H1 (cell line): ENCODE results near the gene ZNF526. TPM values are rescaled to one million over a fixed set of nuclear protein-coding genes. Genes with fewer than 3 reads are reported as not detected.

Experiments
- CTCF ChIA-PET: fragments of 300-600 bp; sonication (Branson Sonifier 250); formaldehyde crosslinking; loops from one replicate; lab custom pipeline; 2021; ENCODE audit not compliant: partially characterized antibody; lab: Charles Lee
- POLR2A ChIA-PET: fragments of 300-600 bp; sonication (Branson Sonifier 250); formaldehyde crosslinking; loops from one replicate; lab custom pipeline; 2021; ENCODE audit warnings: inconsistent platforms; ENCODE audit not compliant: partially characterized antibody; lab: Charles Lee
- DNase-seq, 2 experiments: peaks; one replicate each; pipeline versions ENCODE4 v3.0.0 to v3.0.0-alpha.2; 2010 to 2022; ENCODE audit warnings: low spot score in 2 of 2, low read depth in 1 of 2, mixed read lengths in 1 of 2
- FAIRE-seq: peaks from 2 replicates; lab custom pipeline; 2011; peaks lifted over from hg19 to GRCh38; lab: Jason Lieb, UNC
- H2AFZ ChIP-seq: 2 replicates; pipeline ENCODE4 v1.8.1; 2012; ENCODE audit warnings: low read length, inconsistent platforms
- H2AK5ac ChIP-seq: 2 replicates; pipeline ENCODE4 v1.6.1; 2013; ENCODE audit warnings: low read depth, low read length
- H2BK120ac ChIP-seq: replicated peaks from 2 replicates; pipeline ENCODE3; 2013; ENCODE audit warnings: low read depth, low read length, inconsistent platforms
- H2BK12ac ChIP-seq: 2 replicates; pipeline ENCODE4 v1.6.1; 2013; ENCODE audit warnings: low read depth, low read length
- H2BK15ac ChIP-seq: 2 replicates; pipeline ENCODE4 v1.6.1; 2013; ENCODE audit warnings: low read length
- H2BK20ac ChIP-seq: 2 replicates; pipeline ENCODE4 v1.6.1; 2013; ENCODE audit warnings: low read length
- H2BK5ac ChIP-seq: 2 replicates; pipeline ENCODE4 v1.6.1; 2013; ENCODE audit warnings: low read depth, low read length
- H3K14ac ChIP-seq: 2 replicates; pipeline ENCODE4 v1.6.1; 2013; ENCODE audit warnings: inconsistent platforms; ENCODE audit not compliant: insufficient read length
- H3K18ac ChIP-seq: 2 replicates; pipeline ENCODE4 v1.6.1; 2013; ENCODE audit warnings: low read length; ENCODE audit errors: extremely low read depth
- H3K23ac ChIP-seq: 2 replicates; pipeline ENCODE4 v1.6.1; 2013; ENCODE audit warnings: inconsistent platforms; ENCODE audit not compliant: insufficient read length
- H3K23me2 ChIP-seq: 2 replicates; pipeline ENCODE4 v1.6.1; 2013; ENCODE audit warnings: low read depth, low read length
- H3K27ac ChIP-seq: 2 replicates; pipeline ENCODE4 v1.6.1; 2011; ENCODE audit warnings: low read depth, low read length, inconsistent platforms
- H3K27me3 ChIP-seq, 4 experiments: replicated peaks in 1 of 4; 1 replicate in 1 of 4; 2 replicates in 3 of 4; pipeline versions ENCODE4 v1.6.1 to v1.8.1; 2011 to 2013; ENCODE audit warnings: low read length in 3 of 4, mild to moderate bottlenecking in 3 of 4, inconsistent platforms in 2 of 4, mixed read lengths in 2 of 4, moderate library complexity in 1 of 4; ENCODE audit not compliant: control insufficient read depth in 3 of 4, insufficient read depth in 3 of 4; ENCODE audit errors: extremely low read depth in 1 of 4
- H3K36me3 ChIP-seq, 4 experiments: 2 replicates each; pipeline versions ENCODE4 v1.6.1 to v1.8.1; 2011 to 2013; ENCODE audit warnings: mild to moderate bottlenecking in 4 of 4, low read length in 3 of 4, moderate library complexity in 2 of 4, control low read depth in 1 of 4, inconsistent platforms in 1 of 4; ENCODE audit not compliant: insufficient read depth in 4 of 4, control insufficient read depth in 2 of 4
- H3K4ac ChIP-seq: replicated peaks from 2 replicates; pipeline ENCODE3; 2013; ENCODE audit warnings: low read length, low read depth, mixed read lengths, inconsistent platforms; ENCODE audit not compliant: insufficient read length
- H3K4me1 ChIP-seq, 4 experiments: replicated peaks in 1 of 4; 1 replicate in 1 of 4; 2 replicates in 3 of 4; pipeline versions ENCODE4 v1.6.1 to v1.8.1; 2011 to 2013; ENCODE audit warnings: low read length in 3 of 4, inconsistent platforms in 2 of 4, mixed read lengths in 1 of 4; ENCODE audit not compliant: insufficient read depth in 4 of 4, control insufficient read depth in 3 of 4
- H3K4me2 ChIP-seq, 2 experiments: 2 replicates each; pipeline versions ENCODE4 v1.6.1 to v1.8.1; 2011 to 2013; ENCODE audit warnings: low read depth in 2 of 2, low read length in 2 of 2, control low read depth in 1 of 2, inconsistent platforms in 1 of 2, mild to moderate bottlenecking in 1 of 2; ENCODE audit not compliant: insufficient read depth in 1 of 2
- H3K4me3 ChIP-seq, 4 experiments: fragments of 200-600, 300-600 bp in 1 of 4; sonication (generic), shearing (Covaris generic), sonication (Bioruptor Twin) in 1 of 4; 2 replicates each; pipeline versions ENCODE4 v1.5.1 to v1.8.1; 2011 to 2016; ENCODE audit warnings: low read length in 4 of 4, low read depth in 3 of 4, control low read depth in 2 of 4, inconsistent platforms in 2 of 4, mild to moderate bottlenecking in 2 of 4, mixed read lengths in 1 of 4, moderate library complexity in 1 of 4; ENCODE audit not compliant: insufficient read depth in 2 of 4; ENCODE audit errors: extremely low read depth in 1 of 4
- H3K56ac ChIP-seq: replicated peaks from 2 replicates; pipeline ENCODE3; 2013; ENCODE audit warnings: low read depth, mild to moderate bottlenecking, mixed read lengths, low read length, inconsistent platforms; ENCODE audit not compliant: insufficient read length
- H3K79me1 ChIP-seq: 2 replicates; pipeline ENCODE4 v1.6.1; 2013; ENCODE audit warnings: low read depth, low read length, control low read depth
- H3K79me2 ChIP-seq, 2 experiments: 2 replicates each; pipeline versions ENCODE4 v1.6.1 to v1.8.1; 2012 to 2013; ENCODE audit warnings: low read length in 2 of 2, mild to moderate bottlenecking in 2 of 2, inconsistent platforms in 1 of 2; ENCODE audit not compliant: insufficient read depth in 2 of 2, control insufficient read depth in 1 of 2
- H3K9ac ChIP-seq, 4 experiments: replicated peaks in 1 of 4; 1 replicate in 1 of 4; 2 replicates in 3 of 4; pipeline versions ENCODE4 v1.6.1 to v1.8.1; 2011 to 2013; ENCODE audit warnings: low read depth in 3 of 4, low read length in 3 of 4, control low read depth in 2 of 4, mild to moderate bottlenecking in 2 of 4, moderate library complexity in 2 of 4, inconsistent platforms in 1 of 4; ENCODE audit errors: extremely low read depth in 1 of 4
- H3K9me3 ChIP-seq, 2 experiments: 2 replicates each; pipeline versions ENCODE4 v1.6.1 to v1.8.1; 2012 to 2013; ENCODE audit warnings: mild to moderate bottlenecking in 2 of 2, moderate library complexity in 2 of 2, control low read depth in 1 of 2, inconsistent platforms in 1 of 2, low read depth in 1 of 2, low read length in 1 of 2, mixed read lengths in 1 of 2; ENCODE audit not compliant: insufficient read depth in 2 of 2
- H4K20me1 ChIP-seq, 2 experiments: replicated peaks in 1 of 2; 2 replicates each; pipeline versions ENCODE3 to v1.8.1; 2011 to 2013; ENCODE audit warnings: inconsistent platforms in 2 of 2, low read length in 2 of 2, mild to moderate bottlenecking in 1 of 2; ENCODE audit not compliant: insufficient read depth in 2 of 2, control insufficient read depth in 1 of 2
- H4K5ac ChIP-seq: 2 replicates; pipeline ENCODE4 v1.6.1; 2013; ENCODE audit warnings: low read length, low read depth, mixed read lengths, inconsistent platforms; ENCODE audit not compliant: insufficient read length
- H4K8ac ChIP-seq: 2 replicates; pipeline ENCODE4 v1.8.0; 2013; ENCODE audit warnings: mild to moderate bottlenecking, moderate library complexity, low read length, inconsistent platforms; ENCODE audit not compliant: insufficient read depth; ENCODE audit errors: extremely low read depth
- H4K91ac ChIP-seq: replicated peaks from 2 replicates; pipeline ENCODE3; 2013; ENCODE audit warnings: low read length, mixed read lengths, inconsistent platforms; ENCODE audit not compliant: insufficient read length
- KDM5A ChIP-seq: fragments of 200-600 bp; IDR thresholded peaks from 2 replicates; pipeline ENCODE4 v1.7.1; 2012; ENCODE audit warnings: mild to moderate bottlenecking, low read length, inconsistent platforms, mixed read lengths
- POLR2A ChIP-seq, 2 experiments: IDR thresholded peaks; 1 replicate in 1 of 2; 2 replicates in 1 of 2; pipeline ENCODE4 v1.6.1; 2011; ENCODE audit warnings: low read depth in 2 of 2, low read length in 2 of 2, mild to moderate bottlenecking in 2 of 2; ENCODE audit errors: control extremely low read depth in 1 of 2
- TEAD4 ChIP-seq: IDR thresholded peaks from 2 replicates; pipeline ENCODE4 v1.6.1; 2012; ENCODE audit warnings: low read depth, low read length, inconsistent platforms, mixed read lengths
- WGBS, 2 experiments: shearing (Covaris generic) in 1 of 2; methylation state at CpG; one replicate each; pipeline versions ENCODE4 v1.1.6 to v1.1.7; 2013 to 2015; ENCODE audit warnings: low lambda C conversion rate in 2 of 2, mixed read lengths in 2 of 2, inconsistent platforms in 1 of 2, low coverage in 1 of 2, missing lambda C conversion rate in 1 of 2; ENCODE audit not compliant: insufficient replicate concordance in 2 of 2, insufficient coverage in 1 of 2, insufficient read length in 1 of 2; ENCODE audit errors: extremely low coverage in 1 of 2, missing lambda C conversion rate in 1 of 2; 5-methylcytosine and 5-hydroxymethylcytosine counted together
- polyA plus RNA-seq, 7 experiments: library from polyadenylated mRNA; depleted of rRNA in 3 of 7; stranded (reverse) in 5 of 7; unstranded in 2 of 7; fragments of >200 nt in 5 of 7; fragments of 200-250 nt in 2 of 7; gene quantifications; 1 replicate in 5 of 7; 2 replicates in 1 of 7; 4 replicates in 1 of 7; pipeline versions ENCODE4 v1.2.1 to v1.2.3, GENCODE V29; 2011 to 2013; ENCODE audit warnings: missing spikeins in 2 of 7, mixed read lengths in 2 of 7
- total RNA-seq: library from RNA; stranded (reverse); fragmentation: NEBNext Ultra II Directional; extraction: Animal tissue kit (Norgen Biotek cat#: 25700); gene quantifications from 2 replicates; pipeline ENCODE4 v1.2.1, GENCODE V29; 2021

Gene ZNF526
- total and polyA plus RNA-seq, 2 of the 8 experiments (the other 6 are each of a cell fraction or from before 2014, with no cell fraction given), result 8.4 to 14.1 TPM

- H3K4me2 ChIP-seq, result peak overlapping the region; percentile 72 to 91
- no peak for DNase-seq
- H3K4ac ChIP-seq, result no peak overlapping the region
- H2BK20ac ChIP-seq, result no peak overlapping the region
- H2AK5ac ChIP-seq, result no peak overlapping the region
- no peak overlapping the region for H2BK120ac ChIP-seq
- H3K23me2 ChIP-seq, result peaks cover 18% of the 10 kb centered on the region; the same call in 1 of the 2 replicates
- H4K8ac ChIP-seq, result no peak overlapping the region
- H3K79me1 ChIP-seq, result peaks cover 9% of the 10 kb centered on the region; the same call in 1 of the 2 replicates
- peak overlapping the region in 3 of 4 experiments; percentile 58 to 68 (median 65); a peak in 4 of 7 replicates for H3K9ac ChIP-seq
- H3K14ac ChIP-seq, result no peak overlapping the region
- H3K18ac ChIP-seq, result no peak overlapping the region
- H3K27ac ChIP-seq, result 0 out of 2 replicates have a peak overlapping the region, but pooled peaks have one; percentile 32
- no peak for FAIRE-seq
- TF ChIP-seq TEAD4 (no peak), KDM5A (no peak), POLR2A (IDR thresholded peaks at IDR 0.05; ENCODE audit: control extremely low read depth in 1 of 2, low read depth in 2 of 2, low read length in 2 of 2) (0 out of 3 replicates have a peak, but pooled peaks of 1 of the 2 experiments have one; percentile 8)
- peaks cover 10 to 19% of the 10 kb centered on the region in 2 experiments for H4K20me1 ChIP-seq
- CTCF ChIA-PET, result interaction anchor here (0.8 to 2.0 kb wide), 11 partner anchors 12 to 111 kb away, joined by 3 to 9 read pairs (median 4); partner anchors contain the start of genes GSK3A and POU2F2
- peaks cover 9 to 24% of the 10 kb centered on the region in 2 experiments for H3K79me2 ChIP-seq
- 20% methylated on average over 6 of the region's 6 CpGs; no CpG with 5 or more reads in 1 of the 2 experiments for WGBS, 2 experiments
- H2BK15ac ChIP-seq, result no peak overlapping the region
- no peak overlapping the region for H2BK5ac ChIP-seq
- POLR2A ChIA-PET, result interaction anchor here (0.6 to 2.2 kb wide), 8 partner anchors 9 to 95 kb away, joined by 3 to 12 read pairs (median 4); partner anchors contain the start of gene GSK3A
- no peak overlapping the region for H2AFZ ChIP-seq
- no peaks in the 10 kb centered on the region for H3K9me3 ChIP-seq
- H4K5ac ChIP-seq, result no peak overlapping the region
- H3K27me3 ChIP-seq, result no peaks in the 10 kb centered on the region
- H3K4me1 ChIP-seq, result peaks cover 3 to 11% (median 8%) of the 10 kb centered on the region in 4 experiments; a peak in 6 of 7 replicates
- peaks cover 8 to 18% (median 15%) of the 10 kb centered on the region in 4 experiments for H3K36me3 ChIP-seq
- H3K56ac ChIP-seq, result no peak overlapping the region
- H3K4me3 ChIP-seq, result peak overlapping the region; percentile 71 to 95 (median 85)
- H2BK12ac ChIP-seq, result no peak overlapping the region
- no peak overlapping the region for H3K23ac ChIP-seq
- H4K91ac ChIP-seq, result no peak overlapping the region
These were observed 612 bp downstream of the ZNF526 start for GRCh38 chr19:42220751-42221097.
